T-helper 1 cell treated with Interleukin-12 subunit alpha and Interleukin-12 subunit beta and Interleukin-4 antibody, amounts not matched to agents 30 μg/mL and 1 μg/mL, for 36 hours (primary cell): ENCODE results near the gene FAM163B.

Experiments
- H3K27ac Mint-ChIP-seq: one replicate; pipeline ENCODE4 v1.8.0; 2021; ENCODE audit warnings: mild to moderate bottlenecking, mixed read lengths
- H3K27me3 Mint-ChIP-seq: one replicate; pipeline ENCODE4 v1.8.0; 2021; ENCODE audit warnings: low read depth, mixed read lengths
- H3K36me3 Mint-ChIP-seq: one replicate; pipeline ENCODE4 v1.8.0; 2021; ENCODE audit warnings: low read depth, mixed read lengths
- H3K4me1 Mint-ChIP-seq: one replicate; pipeline ENCODE4 v1.8.0; 2021; ENCODE audit warnings: low read depth, mixed read lengths
- H3K4me3 Mint-ChIP-seq: one replicate; pipeline ENCODE4 v1.8.0; 2021; ENCODE audit warnings: mild to moderate bottlenecking, moderate library complexity, mixed read lengths
- H3K9me3 Mint-ChIP-seq: one replicate; pipeline ENCODE4 v1.8.0; 2021; ENCODE audit warnings: mixed read lengths

FAM163B gene

GRCh38 chr9:133609311-133610098 is at the start of gene FAM163B:
Gene FAM163B, minus strand, starts transcription at chr9:133609389. Its CDS starts 29,166 bp downstream, at chr9:133580223.
- Mint-ChIP-seq H3K27me3 (peaks cover 31% of the 10 kb centered on the region), H3K9me3 (no peaks in the 10 kb centered on the region), H3K4me1 (no peaks in the 10 kb centered on the region), H3K27ac (no peak within 1 kb of the TSS), H3K36me3 (no peaks in the 10 kb centered on the region), H3K4me3 (no peak within 1 kb of the TSS)

- H3K9me3 Mint-ChIP-seq, result no peaks in the 10 kb centered on the region
Measured at GRCh38 chr9:133657120-133657661, 48.0 kb upstream of the FAM163B start.

GRCh38 chr9:133656211-133657119 is 47.3 kb upstream of the FAM163B start:
- Mint-ChIP-seq H3K9me3 (no peaks in the 10 kb centered on the region), H3K27me3 (peaks cover 38% of the 10 kb centered on the region), H3K27ac (no peak overlapping the region), H3K4me1 (no peaks in the 10 kb centered on the region), H3K4me3 (no peak overlapping the region), H3K36me3 (no peaks in the 10 kb centered on the region)

More at GRCh38 chr9:133657120-133657661, 48.0 kb upstream of the FAM163B start:
- H3K27ac Mint-ChIP-seq, result no peak overlapping the region
- no peak overlapping the region for H3K4me3 Mint-ChIP-seq
- no peaks in the 10 kb centered on the region for H3K4me1 Mint-ChIP-seq
- H3K27me3 Mint-ChIP-seq, result peaks cover 38% of the 10 kb centered on the region
- no peaks in the 10 kb centered on the region for H3K36me3 Mint-ChIP-seq

GRCh38 chr9:133655701-133656100 is 46.5 kb upstream of the FAM163B start:
- peaks cover 38% of the 10 kb centered on the region for H3K27me3 Mint-ChIP-seq
- no peak overlapping the region for H3K4me3 Mint-ChIP-seq
- no peaks in the 10 kb centered on the region for H3K4me1 Mint-ChIP-seq
- no peak overlapping the region for H3K27ac Mint-ChIP-seq
- no peaks in the 10 kb centered on the region for H3K9me3 Mint-ChIP-seq
- H3K36me3 Mint-ChIP-seq, result no peaks in the 10 kb centered on the region

GRCh38 chr9:133654736-133655657 is 45.8 kb upstream of the FAM163B start:
- no peak overlapping the region for H3K4me3 Mint-ChIP-seq
- no peak overlapping the region for H3K27ac Mint-ChIP-seq
- no peaks in the 10 kb centered on the region for H3K9me3 Mint-ChIP-seq
- H3K4me1 Mint-ChIP-seq, result no peaks in the 10 kb centered on the region
- H3K27me3 Mint-ChIP-seq, result peaks cover 38% of the 10 kb centered on the region
- no peaks in the 10 kb centered on the region for H3K36me3 Mint-ChIP-seq

GRCh38 chr9:133653638-133654037 is 44.4 kb upstream of the FAM163B start:
- Mint-ChIP-seq H3K27me3 (peaks cover 30% of the 10 kb centered on the region), H3K4me1 (no peaks in the 10 kb centered on the region), H3K27ac (no peak overlapping the region), H3K4me3 (no peak overlapping the region), H3K36me3 (no peaks in the 10 kb centered on the region), H3K9me3 (no peaks in the 10 kb centered on the region)

GRCh38 chr9:133650026-133650425 is 40.8 kb upstream of the FAM163B start:
- Mint-ChIP-seq H3K36me3 (no peaks in the 10 kb centered on the region), H3K4me3 (no peak overlapping the region), H3K27ac (no peak overlapping the region), H3K27me3 (peaks cover 1% of the 10 kb centered on the region), H3K4me1 (no peaks in the 10 kb centered on the region), H3K9me3 (no peaks in the 10 kb centered on the region)

GRCh38 chr9:133649194-133649593 is 40.0 kb upstream of the FAM163B start:
- H3K9me3 Mint-ChIP-seq, result no peaks in the 10 kb centered on the region
- H3K36me3 Mint-ChIP-seq, result no peaks in the 10 kb centered on the region
- H3K27me3 Mint-ChIP-seq, result no peaks in the 10 kb centered on the region
- H3K4me3 Mint-ChIP-seq, result no peak overlapping the region
- H3K4me1 Mint-ChIP-seq, result no peaks in the 10 kb centered on the region
- no peak overlapping the region for H3K27ac Mint-ChIP-seq

- Mint-ChIP-seq H3K4me3 (no peak overlapping the region), H3K4me1 (no peaks in the 10 kb centered on the region), H3K36me3 (no peaks in the 10 kb centered on the region), H3K27me3 (no peaks in the 10 kb centered on the region), H3K27ac (no peak overlapping the region), H3K9me3 (no peaks in the 10 kb centered on the region)
Measured at GRCh38 chr9:133647765-133648469, 38.7 kb upstream of the FAM163B start.

GRCh38 chr9:133647148-133647547 is 38.0 kb upstream of the FAM163B start:
- Mint-ChIP-seq H3K9me3 (no peaks in the 10 kb centered on the region), H3K4me3 (no peak overlapping the region), H3K27ac (no peak overlapping the region), H3K36me3 (no peaks in the 10 kb centered on the region), H3K27me3 (no peaks in the 10 kb centered on the region), H3K4me1 (no peaks in the 10 kb centered on the region)

- no peak overlapping the region for H3K27ac Mint-ChIP-seq
- no peak overlapping the region for H3K4me3 Mint-ChIP-seq
- no peaks in the 10 kb centered on the region for H3K27me3 Mint-ChIP-seq
- no peaks in the 10 kb centered on the region for H3K36me3 Mint-ChIP-seq
- H3K9me3 Mint-ChIP-seq, result no peaks in the 10 kb centered on the region
- no peaks in the 10 kb centered on the region for H3K4me1 Mint-ChIP-seq
Measured at GRCh38 chr9:133645021-133645765, 36.0 kb upstream of the FAM163B start.

GRCh38 chr9:133643978-133644760 is 35.0 kb upstream of the FAM163B start:
- Mint-ChIP-seq H3K27ac (no peak overlapping the region), H3K36me3 (no peaks in the 10 kb centered on the region)

More at GRCh38 chr9:133643978-133644760, 35.0 kb upstream of the FAM163B start:
- Mint-ChIP-seq H3K4me1 (no peaks in the 10 kb centered on the region), H3K9me3 (no peaks in the 10 kb centered on the region), H3K4me3 (no peak overlapping the region), H3K27me3 (no peaks in the 10 kb centered on the region)
